PC-3 (cell line): ENCODE data around the gene CAVIN1. TPM values are rescaled to one million over a fixed set of nuclear protein-coding genes. Genes with fewer than 3 reads are reported as not detected.

ENCODE experiments used
- ATAC-seq: fragments of 200-7000 bp; cut with Tn5 transposase; 2 replicates; pipeline ENCODE4 v1.9.1; 2020; ENCODE audit warnings: mild to moderate bottlenecking, moderate library complexity
- BruUV-seq: library from RNA; stranded (reverse); fragments of 400-500 nt; replicated peaks from 2 replicates; lab custom pipeline; 2021; lab: Mats Ljungman, UMichigan
- CTCF ChIA-PET: fragments of 300-600 bp; sonication (Branson Sonifier 250); formaldehyde crosslinking; loops from one replicate; lab custom pipeline; 2022; ENCODE audit warnings: antibody characterized with exemption; lab: Charles Lee
- POLR2A ChIA-PET: fragments of 300-600 bp; sonication (Branson Sonifier 250); formaldehyde crosslinking; loops from one replicate; lab custom pipeline; 2022; ENCODE audit warnings: antibody characterized with exemption; ENCODE audit not compliant: unreplicated experiment; lab: Charles Lee
- DNase-seq: peaks from one replicate; pipeline ENCODE4 v3.0.0-alpha.2; 2015
- H2AFZ ChIP-seq: fragments of 300-600 bp; sonication (generic); 2 replicates; pipeline ENCODE4 v1.6.0; 2016; ENCODE audit warnings: antibody characterized with exemption, low read length
- H3F3A ChIP-seq: fragments of 300-600 bp; sonication (generic); one replicate; pipeline ENCODE4 v1.6.0; 2017; ENCODE audit warnings: antibody characterized with exemption, low read length, control low read depth, mild to moderate bottlenecking; ENCODE audit not compliant: unreplicated experiment
- H3K27ac ChIP-seq: fragments of 300-600 bp; sonication (generic); 2 replicates; pipeline ENCODE4 v1.5.1; 2016; ENCODE audit warnings: mild to moderate bottlenecking, low read length
- H3K27me3 ChIP-seq: fragments of 300-600 bp; sonication (generic); 2 replicates; pipeline ENCODE4 v1.6.1; 2016; ENCODE audit warnings: low read length, mixed read lengths
- H3K36me3 ChIP-seq: fragments of 300-600 bp; sonication (generic); 2 replicates; pipeline ENCODE4 v1.6.1; 2016; ENCODE audit warnings: low read depth, mixed run types, low read length, mixed read lengths
- H3K4me1 ChIP-seq: fragments of 300-600 bp; sonication (generic); 2 replicates; pipeline ENCODE4 v1.5.1; 2016; ENCODE audit warnings: low read length; ENCODE audit not compliant: insufficient read depth
- H3K4me2 ChIP-seq: fragments of 300-600 bp; sonication (generic); 2 replicates; pipeline ENCODE4 v1.6.0; 2016; ENCODE audit warnings: low read length
- H3K4me3 ChIP-seq: fragments of 300-600 bp; sonication (generic); 2 replicates; pipeline ENCODE4 v1.5.1; 2016; ENCODE audit warnings: mild to moderate bottlenecking, low read length, mixed read lengths
- H3K79me2 ChIP-seq: fragments of 300-600 bp; sonication (generic); 2 replicates; pipeline ENCODE4 v1.6.1; 2017; ENCODE audit warnings: low read length, mixed read lengths
- H3K9ac ChIP-seq: fragments of 300-600 bp; sonication (generic); 2 replicates; pipeline ENCODE4 v1.6.0; 2016; ENCODE audit warnings: mild to moderate bottlenecking, low read length
- H3K9me2 ChIP-seq: fragments of 300-600 bp; sonication (generic); replicated peaks from 2 replicates; pipeline ENCODE4 v1.6.1; 2016; ENCODE audit warnings: mixed run types, low read length, mixed read lengths
- H3K9me3 ChIP-seq: fragments of 300-600 bp; sonication (generic); 2 replicates; pipeline ENCODE4 v1.6.1; 2016; ENCODE audit warnings: low read length, mixed read lengths
- H4K20me1 ChIP-seq: fragments of 300-600 bp; sonication (generic); 2 replicates; pipeline ENCODE4 v1.6.1; 2016; ENCODE audit warnings: low read length, mixed read lengths
- EZH2 ChIP-seq: fragments of 300-600 bp; sonication (generic); IDR thresholded peaks from one replicate; pipeline ENCODE4 v1.6.1; 2017; ENCODE audit warnings: antibody characterized with exemption, mild to moderate bottlenecking, low read length; ENCODE audit not compliant: unreplicated experiment
- EZH2phosphoT487 ChIP-seq: fragments of 300-600 bp; sonication (generic); IDR thresholded peaks from 2 replicates; pipeline ENCODE4 v1.6.1; 2018; ENCODE audit warnings: mild to moderate bottlenecking, antibody characterized with exemption, low read length, borderline replicate concordance
- intact Hi-C: fragments of 100-400 bp; cut with micrococcal nuclease; formaldehyde crosslinking; loops from 2 replicates; pipeline ENCODE4 v1.9.0; 2023
- total RNA-seq: library from RNA; depleted of rRNA; stranded (reverse); fragments of >200 nt; gene quantifications from 2 replicates; pipeline ENCODE4 v1.2.3, GENCODE V29; 2014
- TF ChIP-seq, protein P1 (sequence below): fragments of 300-600 bp; sonication (generic); conservative IDR thresholded peaks from 2 replicates; pipeline ENCODE4 v1.5.1; 2017; ENCODE audit warnings: antibody characterized with exemption, low read depth, mild to moderate bottlenecking, low read length

CAVIN1 gene
- total RNA-seq, 1 experiment from 2014 or later, result not detected

- H3K9me2 ChIP-seq, result no peaks in the 10 kb centered on the region
- TF ChIP-seq EZH2phosphoT487 (no peak), EZH2 (no peak)
- H3F3A ChIP-seq, result no peaks in the 10 kb centered on the region
- ChIA-PET POLR2A (no interaction called here), CTCF (no interaction called here)
- H2AFZ ChIP-seq, result no peak within 1 kb of the TSS
- no peaks in the 10 kb centered on the region for H3K27me3 ChIP-seq
- no peak within 1 kb of the TSS for H3K4me2 ChIP-seq
- H3K4me3 ChIP-seq, result no peak within 1 kb of the TSS
- DNase-seq, result no peak
- no peak within 1 kb of the TSS for H3K9ac ChIP-seq
- H3K79me2 ChIP-seq, result no peaks in the 10 kb centered on the region
- no peaks in the 10 kb centered on the region for H4K20me1 ChIP-seq
- intact Hi-C loops, result no loop called here
- ATAC-seq, result no peak
- no peaks in the 10 kb centered on the region for H3K4me1 ChIP-seq
- no TSS peak for BruUV-seq
- H3K36me3 ChIP-seq, result no peaks in the 10 kb centered on the region
- no peaks in the 10 kb centered on the region for H3K9me3 ChIP-seq
- no peak within 1 kb of the TSS for H3K27ac ChIP-seq
These were observed 34.5 kb downstream of the CAVIN1 start, which contains the start of gene STAT3 for GRCh38 chr17:42388381-42389134. Gene STAT3 (minus strand): TSS chr17:42388442. CDS start chr17:42348516, 39,926 bp downstream.

DNA sequence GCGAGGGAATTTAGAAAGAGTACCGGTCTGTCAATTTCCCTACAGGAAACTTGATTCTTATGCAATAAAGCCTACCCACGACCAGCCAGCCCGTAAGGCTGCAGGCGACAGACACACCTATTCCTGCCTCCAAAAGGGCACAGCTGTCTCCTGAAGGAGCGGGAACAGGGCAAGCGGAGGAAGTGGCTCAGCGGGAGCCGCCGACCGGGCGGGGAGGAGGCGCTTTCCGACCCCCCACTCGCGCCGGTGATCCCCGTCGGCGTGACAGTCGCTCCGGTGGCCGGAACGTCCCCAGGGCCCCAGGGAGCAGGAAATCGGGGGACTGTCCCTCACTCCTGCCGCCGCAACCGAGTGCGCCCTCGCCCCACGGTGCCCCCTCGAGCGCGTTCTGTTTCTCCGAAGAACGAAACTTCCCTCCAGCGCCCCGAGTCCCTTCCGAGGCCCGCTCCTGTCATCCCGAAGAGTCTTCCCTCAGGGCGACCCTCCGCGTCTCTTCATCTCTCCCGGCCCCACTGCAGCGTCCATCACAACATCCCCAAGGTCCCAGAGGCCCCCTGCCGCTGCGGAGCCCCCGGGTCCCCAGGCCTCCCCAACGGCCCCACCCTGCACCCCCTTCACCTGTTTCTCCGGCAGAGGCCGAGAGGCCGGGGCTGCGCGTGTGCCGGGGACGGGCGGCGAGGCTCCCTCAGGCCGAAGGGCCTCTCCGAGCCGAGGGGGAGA, 35.2 kb downstream of the CAVIN1 start:
- ATAC-seq, result no peak
- Histone ChIP-seq H3K79me2 (no peaks in the 10 kb centered on the region), H3K4me2 (no peak overlapping the region), H3K4me3 (no peak overlapping the region), H2AFZ (no peak overlapping the region), H3K27ac (no peak overlapping the region), H3K9me2 (no peaks in the 10 kb centered on the region), H3K9me3 (no peaks in the 10 kb centered on the region), H3K9ac (no peak overlapping the region), H3K4me1 (no peaks in the 10 kb centered on the region), H3F3A (no peaks in the 10 kb centered on the region), H3K36me3 (no peaks in the 10 kb centered on the region), H3K27me3 (no peaks in the 10 kb centered on the region), H4K20me1 (no peaks in the 10 kb centered on the region)
- no TSS peak for BruUV-seq
- TF ChIP-seq EZH2phosphoT487 (no peak), EZH2 (no peak)
- TF ChIP-seq, protein P1, sequence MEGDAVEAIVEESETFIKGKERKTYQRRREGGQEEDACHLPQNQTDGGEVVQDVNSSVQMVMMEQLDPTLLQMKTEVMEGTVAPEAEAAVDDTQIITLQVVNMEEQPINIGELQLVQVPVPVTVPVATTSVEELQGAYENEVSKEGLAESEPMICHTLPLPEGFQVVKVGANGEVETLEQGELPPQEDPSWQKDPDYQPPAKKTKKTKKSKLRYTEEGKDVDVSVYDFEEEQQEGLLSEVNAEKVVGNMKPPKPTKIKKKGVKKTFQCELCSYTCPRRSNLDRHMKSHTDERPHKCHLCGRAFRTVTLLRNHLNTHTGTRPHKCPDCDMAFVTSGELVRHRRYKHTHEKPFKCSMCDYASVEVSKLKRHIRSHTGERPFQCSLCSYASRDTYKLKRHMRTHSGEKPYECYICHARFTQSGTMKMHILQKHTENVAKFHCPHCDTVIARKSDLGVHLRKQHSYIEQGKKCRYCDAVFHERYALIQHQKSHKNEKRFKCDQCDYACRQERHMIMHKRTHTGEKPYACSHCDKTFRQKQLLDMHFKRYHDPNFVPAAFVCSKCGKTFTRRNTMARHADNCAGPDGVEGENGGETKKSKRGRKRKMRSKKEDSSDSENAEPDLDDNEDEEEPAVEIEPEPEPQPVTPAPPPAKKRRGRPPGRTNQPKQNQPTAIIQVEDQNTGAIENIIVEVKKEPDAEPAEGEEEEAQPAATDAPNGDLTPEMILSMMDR, result no peak
- POLR2A ChIA-PET, result no interaction called here
- CTCF ChIA-PET, result no interaction called here
- intact Hi-C loops, result no loop called here
- no peak for DNase-seq

- DNase-seq, result no peak
- intact Hi-C loops, result no loop called here
- H4K20me1 ChIP-seq, result no peaks in the 10 kb centered on the region
These were observed 36.0 kb downstream of the CAVIN1 start for GRCh38 chr17:42386777-42387657.

More at GRCh38 chr17:42386777-42387657, 36.0 kb downstream of the CAVIN1 start:
- Histone ChIP-seq H3K27ac (no peak overlapping the region), H3K27me3 (no peaks in the 10 kb centered on the region), H3K9ac (no peak overlapping the region), H3K79me2 (no peaks in the 10 kb centered on the region), H3K4me2 (no peak overlapping the region), H3F3A (no peaks in the 10 kb centered on the region), H3K36me3 (no peaks in the 10 kb centered on the region), H3K4me3 (no peak overlapping the region), H2AFZ (no peak overlapping the region), H3K9me3 (no peaks in the 10 kb centered on the region), H3K4me1 (no peaks in the 10 kb centered on the region), H3K9me2 (no peaks in the 10 kb centered on the region)
- POLR2A ChIA-PET, result no interaction called here
- CTCF ChIA-PET, result no interaction called here
- no TSS peak for BruUV-seq
- no peak for ATAC-seq
- TF ChIP-seq, protein P1, result no peak
- TF ChIP-seq EZH2, result no peak
- no peak for TF ChIP-seq EZH2phosphoT487
